ENCODE measurements around the gene USO1.
"Not testable (repeated sequence)": the region's sequence is repeated elsewhere in the genome, so short reads cannot be mapped to it uniquely, and the experiment has no call there.

USO1 gene

GRCh38 chr4:75771607-75772006 lies 47.2 kb downstream of the USO1 start:
- DNase-seq (ENCODE audit: low read depth): no peak

DNA sequence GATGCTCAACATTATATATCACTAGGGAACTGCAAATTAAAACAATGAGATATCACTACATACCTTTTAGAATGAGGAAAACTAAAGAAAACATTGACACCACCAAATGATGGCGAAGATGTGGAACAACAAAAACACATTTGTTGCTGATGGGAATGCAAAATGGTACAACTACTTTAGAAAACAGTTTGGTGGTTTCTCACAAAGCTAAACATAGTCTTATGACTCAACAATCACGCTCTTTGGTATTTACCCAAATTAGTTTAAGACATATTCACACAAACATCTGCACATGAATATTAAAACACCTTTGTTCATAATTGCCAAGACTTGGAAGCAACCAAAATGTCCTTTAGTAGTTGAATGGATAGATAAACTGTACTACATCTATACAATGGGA lies 53.2 kb downstream of the USO1 start:
- no peak for DNase-seq (ENCODE audit: low read depth)

GRCh38 chr4:75779105-75779757 lies 54.9 kb downstream of the USO1 start:
- DNase-seq (ENCODE audit: low read depth): no peak

DNA sequence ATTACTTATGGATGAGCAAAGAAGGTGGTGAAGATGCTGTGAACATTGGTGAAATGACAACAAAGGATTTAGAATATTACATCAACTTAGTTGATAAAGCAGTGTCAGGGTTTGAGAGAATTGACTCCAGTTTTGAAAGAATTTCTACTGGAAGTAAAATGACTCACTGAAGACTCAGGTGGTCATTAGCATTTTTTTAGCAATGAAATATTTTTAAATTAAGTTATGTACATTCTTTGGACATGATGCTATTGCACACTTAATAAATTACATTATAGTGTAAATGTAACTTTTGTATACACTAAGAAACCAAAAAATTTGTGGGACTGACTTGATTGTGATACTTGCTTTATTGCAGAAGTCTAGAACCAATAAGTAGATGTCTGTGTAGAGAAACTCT lies 56.9 kb downstream of the USO1 start:
- DNase-seq (ENCODE audit: low read depth): no peak

DNA sequence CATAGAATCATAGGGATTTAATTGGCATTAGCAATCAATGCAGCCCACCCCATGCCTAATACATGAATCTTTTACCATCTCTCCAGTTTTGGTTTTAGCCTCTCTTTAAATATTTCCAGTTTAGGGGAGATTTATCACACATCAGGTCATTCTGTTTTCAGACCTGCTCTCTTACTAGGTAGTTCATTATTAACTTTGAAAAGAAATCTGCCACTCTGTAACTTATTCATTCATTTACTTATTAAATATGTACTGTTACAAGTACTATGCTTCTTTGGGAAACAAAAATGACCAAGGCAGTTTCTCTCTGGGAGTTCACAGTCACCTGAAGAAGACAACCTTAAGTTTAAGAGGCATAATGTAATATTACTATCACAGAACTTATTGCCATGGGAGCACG lies 62.1 kb downstream of the USO1 start:
- no peak for DNase-seq (ENCODE audit: low read depth)

GRCh38 chr4:75786938-75787337 lies 62.6 kb downstream of the USO1 start:
- no peak for DNase-seq (ENCODE audit: low read depth)

DNA sequence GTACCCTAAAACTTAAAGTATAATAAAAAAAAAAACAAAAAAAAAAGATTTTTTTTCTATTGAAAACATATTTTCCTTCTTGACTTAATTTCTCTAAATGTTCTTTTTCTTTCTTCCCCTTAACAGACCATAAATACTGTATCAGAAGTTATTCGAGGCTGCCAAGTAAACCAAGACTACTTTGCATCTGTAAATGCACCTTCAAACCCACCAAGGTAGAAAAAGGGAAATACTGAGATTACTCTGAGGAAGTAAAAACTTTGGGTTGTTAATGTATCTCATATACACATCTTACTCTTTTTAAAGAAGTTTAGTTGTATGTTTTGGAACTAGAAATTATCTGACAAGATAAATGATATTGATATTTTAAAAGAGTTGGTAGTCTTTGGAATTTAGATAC lies 65.6 kb downstream of the USO1 start:
- DNase-seq (ENCODE audit: low read depth): no peak

DNA sequence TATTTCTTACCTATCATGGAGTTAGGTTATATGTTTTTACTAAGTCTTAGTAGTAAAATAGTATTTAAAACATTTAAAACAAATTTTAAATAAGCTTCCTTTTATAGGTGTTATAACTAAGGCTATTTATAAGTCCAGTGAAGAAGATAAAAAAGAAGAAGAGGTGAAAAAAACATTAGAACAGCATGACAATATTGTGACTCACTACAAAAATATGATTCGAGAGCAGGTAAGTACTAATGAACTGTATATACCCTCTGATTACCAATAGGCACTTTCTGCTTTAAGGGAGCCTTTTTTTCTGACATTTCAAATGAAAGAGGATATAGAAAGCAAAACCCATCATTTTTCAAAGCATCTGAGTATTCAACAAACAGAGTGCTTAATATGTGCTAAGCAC lies 76.6 kb downstream of the USO1 start:
- DNase-seq (ENCODE audit: low read depth): no peak

DNA sequence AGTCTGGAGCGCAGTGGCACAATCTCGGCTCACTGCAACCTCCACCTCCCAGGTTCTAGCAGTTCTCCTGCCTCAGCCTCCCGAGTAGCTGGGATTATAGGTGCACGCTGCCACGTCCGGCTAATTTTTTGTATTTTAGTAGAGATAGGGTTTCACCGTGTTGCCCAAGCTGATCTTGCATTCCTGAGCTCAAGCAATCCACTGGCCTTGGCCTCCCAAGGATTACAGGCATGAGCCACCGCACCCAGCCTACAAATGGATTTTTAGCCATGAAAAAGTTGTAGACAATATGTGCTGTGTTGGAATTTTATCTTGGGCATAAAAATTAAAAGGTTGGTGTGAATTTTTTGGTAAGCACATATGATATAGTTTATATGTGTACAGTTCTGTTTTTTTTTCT lies 81.7 kb downstream of the USO1 start:
- not testable (repeated sequence) for DNase-seq (ENCODE audit: low read depth)

DNA sequence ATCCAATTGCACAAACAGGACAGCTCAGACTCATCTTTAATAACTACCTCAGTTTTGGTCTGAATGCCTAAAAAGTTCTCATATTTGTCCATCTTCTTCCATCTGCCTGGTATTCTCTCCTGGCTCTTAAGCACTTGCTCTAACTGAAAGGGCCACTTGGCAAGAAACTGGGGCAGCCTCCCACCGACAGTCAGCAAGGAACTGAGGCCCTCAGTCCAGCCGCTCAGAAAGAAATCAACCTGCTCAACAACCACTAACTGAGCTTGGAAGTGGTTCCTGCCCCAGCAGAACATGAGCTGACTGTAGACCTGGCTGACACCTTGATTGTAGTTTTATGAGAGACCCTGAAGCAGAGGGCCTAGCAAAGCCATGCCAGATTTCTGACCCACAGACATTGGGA lies 93.5 kb downstream of the USO1 start:
- DNase-seq (ENCODE audit: low read depth): no peak

- DNase-seq (ENCODE audit: low read depth): no peak
Measured at GRCh38 chr4:75819121-75819520, 94.7 kb downstream of the USO1 start.

- DNase-seq (ENCODE audit: low read depth): no peak
Measured at GRCh38 chr4:75820197-75820596, 95.8 kb downstream of the USO1 start.

- DNase-seq (ENCODE audit: low read depth): no peak
Measured at GRCh38 chr4:75820676-75821075, 96.3 kb downstream of the USO1 start.

DNA sequence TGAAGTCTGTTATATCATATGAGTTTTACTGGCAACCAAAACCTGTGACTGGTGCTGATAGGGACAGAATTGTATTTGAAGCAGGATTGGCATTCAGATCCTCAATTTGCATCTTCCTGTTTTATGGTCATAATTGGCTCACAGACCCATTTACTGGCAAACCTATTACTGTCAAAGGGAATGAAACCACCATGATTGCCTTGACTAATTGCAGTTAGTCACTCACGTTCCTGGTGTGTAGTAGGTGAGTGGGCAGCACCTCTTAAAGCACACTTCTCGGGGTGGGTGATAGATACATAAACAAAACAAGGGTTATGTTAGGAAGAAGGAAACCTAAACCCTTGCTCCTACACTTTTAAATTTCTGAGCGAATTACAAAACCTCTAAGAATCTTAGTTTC lies 96.8 kb downstream of the USO1 start:
- no peak for DNase-seq (ENCODE audit: low read depth)

GRCh38 chr4:75821966-75822365 lies 97.6 kb downstream of the USO1 start:
- peak; percentile 47 for DNase-seq (ENCODE audit: low read depth)

DNA sequence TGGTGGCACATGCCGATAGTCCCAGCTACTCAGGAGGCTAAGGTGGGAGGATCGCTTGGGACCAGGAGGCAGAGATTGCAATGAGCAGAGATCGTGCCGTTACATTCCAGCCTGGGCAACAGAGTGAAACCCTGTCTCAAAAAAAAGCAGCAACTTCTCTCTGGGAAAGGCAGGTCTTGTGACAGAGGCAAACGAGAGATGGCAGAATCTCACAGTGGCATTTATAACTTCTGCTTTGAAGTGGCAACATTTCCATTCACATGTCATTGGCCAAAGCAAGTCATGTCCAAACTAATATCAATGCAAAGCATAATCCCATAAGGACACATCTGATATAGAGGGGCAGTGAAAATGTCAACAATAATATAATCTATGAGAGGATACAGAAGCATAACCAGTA lies 98.0 kb downstream of the USO1 start:
- DNase-seq (ENCODE audit: low read depth): no peak

GRCh38 chr4:75823812-75824211 lies 99.4 kb downstream of the USO1 start:
- DNase-seq (ENCODE audit: low read depth): no peak

DNA sequence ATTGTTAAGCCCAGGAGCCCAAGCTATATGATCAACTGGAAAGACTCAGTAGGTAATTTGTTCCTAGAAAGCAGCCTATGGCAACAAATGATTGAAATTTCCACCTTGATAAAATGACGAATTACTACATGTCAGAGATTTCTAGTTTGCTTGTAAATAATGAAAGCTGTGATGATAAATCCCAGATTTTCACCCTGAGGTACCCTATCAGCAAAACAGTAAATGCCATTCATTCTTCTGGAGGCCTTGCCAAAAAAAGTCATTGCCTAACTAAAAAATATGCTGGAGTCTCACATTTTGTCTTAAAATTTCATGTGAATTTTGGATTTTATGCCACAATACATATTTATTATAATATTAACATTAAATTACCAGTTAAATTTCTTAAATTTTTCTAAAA lies 106.5 kb downstream of the USO1 start:
- peak; percentile 11 for DNase-seq (ENCODE audit: low read depth)

DNA sequence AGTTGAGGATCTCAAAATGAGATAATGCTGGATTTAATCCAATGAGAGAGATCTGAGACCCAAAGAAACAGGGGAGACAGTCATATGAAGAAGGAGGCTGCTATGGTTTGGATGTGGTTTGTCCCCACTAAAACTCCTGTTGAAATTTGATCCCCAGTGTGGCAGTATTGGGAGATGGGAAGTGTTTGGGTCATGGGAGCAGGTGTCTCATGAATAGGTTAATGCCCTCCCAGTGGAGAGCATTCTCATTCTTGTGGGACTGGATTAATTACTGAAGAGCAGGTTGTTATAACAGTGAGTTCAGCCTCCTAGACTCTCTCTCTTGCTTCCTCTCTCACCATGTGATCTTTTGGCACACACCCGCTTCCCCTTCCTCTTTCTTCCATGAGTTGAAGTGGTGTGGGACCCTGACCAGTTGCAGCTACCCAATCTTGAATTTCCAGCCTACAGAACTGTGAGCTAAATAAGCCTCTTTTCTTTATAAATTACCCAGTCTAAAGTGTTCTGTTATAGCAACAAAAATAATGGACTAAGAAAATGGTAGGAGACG lies 107.6 kb downstream of the USO1 start:
- no peak for DNase-seq (ENCODE audit: low read depth)

DNA sequence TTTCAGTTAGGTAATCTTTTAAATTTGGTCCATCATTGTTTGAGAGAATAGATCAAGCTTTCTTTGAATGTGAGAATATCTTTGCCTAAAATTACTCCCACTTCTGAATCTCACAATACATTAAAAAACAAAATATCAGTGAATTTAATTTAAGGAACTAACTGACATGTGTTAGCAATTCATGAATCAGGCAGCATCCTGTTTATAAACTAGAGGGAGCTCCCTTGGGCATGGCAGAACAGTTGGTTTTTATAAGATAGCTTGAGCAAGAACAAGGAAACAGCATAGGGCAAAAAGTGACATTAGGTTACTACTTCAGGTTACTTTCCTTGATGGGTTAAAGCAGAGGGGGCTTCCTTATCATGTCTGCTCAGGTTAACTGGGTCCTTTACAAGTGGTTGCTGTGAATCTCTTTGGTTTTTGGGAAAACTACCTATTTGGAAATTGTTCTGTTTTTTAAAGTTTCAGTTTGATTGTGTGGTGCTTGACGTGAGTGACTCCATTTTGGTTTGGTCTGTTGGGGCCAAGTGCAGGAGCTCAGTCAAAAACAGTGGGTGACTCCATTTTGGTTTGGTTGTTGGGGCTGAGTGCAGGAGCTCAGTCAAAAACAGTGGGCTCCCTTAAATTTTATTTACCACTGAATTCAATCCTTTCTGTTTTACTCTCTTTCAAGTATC lies 109.9 kb downstream of the USO1 start:
- peak; percentile 70 for DNase-seq (ENCODE audit: low read depth)

DNA sequence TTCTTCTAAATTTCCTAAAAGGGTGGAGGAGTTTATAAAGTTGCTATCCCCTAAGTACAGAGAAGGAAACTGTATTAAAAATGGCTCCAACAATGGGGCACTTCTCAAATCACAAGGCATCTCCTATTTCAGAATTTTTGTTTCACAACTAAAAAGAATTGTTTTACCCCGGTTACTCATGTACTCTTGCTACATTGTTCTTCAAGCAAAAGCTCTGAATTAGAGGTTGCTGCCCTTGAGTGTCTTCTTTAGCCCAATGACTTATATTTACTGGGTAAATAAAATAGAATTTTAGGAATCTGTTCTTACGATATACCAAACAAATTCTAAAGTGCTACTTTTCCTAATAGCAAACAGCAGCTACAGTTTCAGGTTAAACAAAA lies 110.4 kb downstream of the USO1 start:
- peak; percentile 79 for DNase-seq (ENCODE audit: low read depth)

- peak; percentile 56 for DNase-seq (ENCODE audit: low read depth)
Measured at GRCh38 chr4:75841641-75842520, 117.5 kb downstream of the USO1 start.

DNA sequence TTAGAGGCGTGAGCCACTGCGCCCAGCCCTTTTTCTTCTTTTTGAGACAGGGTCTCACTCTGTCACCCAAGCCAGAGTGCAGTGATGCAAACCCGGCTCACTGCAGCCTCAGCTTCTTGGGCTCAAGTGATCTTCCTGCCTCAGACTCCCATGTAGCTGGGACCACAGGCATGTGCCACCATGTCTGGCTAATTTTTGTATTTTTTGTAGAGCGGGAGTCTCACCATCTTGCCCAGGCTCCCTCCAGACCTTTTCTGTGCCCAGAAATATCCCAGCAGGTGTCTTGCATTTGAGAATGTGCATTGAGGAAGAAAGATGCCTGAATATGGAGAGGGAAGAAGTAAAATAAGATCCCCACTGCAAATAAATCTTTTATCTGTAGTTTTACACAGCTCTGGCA lies 119.2 kb downstream of the USO1 start:
- no peak for DNase-seq (ENCODE audit: low read depth)
